ENCODE data around the gene PGA3.
"Not testable (repeated sequence)": the region's sequence is repeated elsewhere in the genome, so short reads cannot be mapped to it uniquely, and the experiment has no call there.

The PGA3 gene

DNA sequence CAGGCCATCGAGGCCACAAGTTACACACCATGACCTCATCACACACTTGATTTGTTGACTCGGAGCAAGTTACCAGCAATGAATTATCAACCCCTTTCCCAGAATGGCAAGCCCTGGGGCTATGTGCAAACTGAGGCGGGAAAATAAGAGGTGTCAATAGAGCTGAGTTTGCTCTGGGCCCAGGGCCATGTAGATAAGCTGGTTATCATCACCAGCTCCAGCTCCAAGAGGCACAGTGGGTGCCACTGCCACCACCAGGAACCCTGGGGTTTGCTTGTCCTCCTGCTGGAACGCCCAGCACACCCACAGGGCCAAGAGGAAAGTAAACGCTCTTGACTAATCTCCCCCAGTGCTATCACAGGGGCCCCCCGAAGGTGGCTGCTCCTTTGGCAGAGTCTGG lies 29.0 kb upstream of the PGA3 start:
- Histone ChIP-seq H3K9me3 (ENCODE audit: control insufficient read depth, low read length) (no peaks in the 10 kb centered on the region), H3K4me3 (ENCODE audit: low read length) (no peak overlapping the region), H3K9ac (ENCODE audit: low read length) (no peak overlapping the region), H3K4me1 (ENCODE audit: control insufficient read depth, insufficient read depth, low read length) (peaks cover 46% of the 10 kb centered on the region), H3K36me3 (ENCODE audit: control insufficient read depth, insufficient read depth, low read length) (no peaks in the 10 kb centered on the region), H3K27me3 (ENCODE audit: control insufficient read depth, insufficient read depth, low read length) (no peaks in the 10 kb centered on the region)

DNA sequence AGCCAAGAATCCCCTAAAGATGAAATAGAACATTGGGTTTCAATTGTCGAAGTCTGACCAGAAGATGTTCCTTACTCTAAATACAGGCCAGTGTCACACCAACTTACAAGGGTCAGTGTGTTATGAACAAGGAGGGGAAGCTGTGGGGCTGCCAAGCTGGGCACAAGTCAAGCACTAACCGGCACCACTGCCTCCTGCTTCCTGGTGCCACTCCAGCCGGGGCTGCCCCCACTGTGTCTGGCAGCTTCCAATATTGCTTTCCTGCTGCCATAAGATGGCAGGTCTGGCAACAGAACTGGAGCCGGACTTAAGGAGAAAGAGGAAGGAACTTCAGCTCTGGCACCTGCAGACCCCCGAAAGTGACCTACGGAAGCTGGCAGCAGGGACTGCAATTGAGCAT lies 28.4 kb upstream of the PGA3 start:
- Histone ChIP-seq H3K36me3 (ENCODE audit: control insufficient read depth, insufficient read depth, low read length) (no peaks in the 10 kb centered on the region), H3K4me3 (ENCODE audit: low read length) (no peak overlapping the region), H3K4me1 (ENCODE audit: control insufficient read depth, insufficient read depth, low read length) (peaks cover 46% of the 10 kb centered on the region)

GRCh38 chr11:61176446-61176845 lies 26.9 kb upstream of the PGA3 start:
- Histone ChIP-seq H3K36me3 (ENCODE audit: control insufficient read depth, insufficient read depth, low read length) (no peaks in the 10 kb centered on the region), H3K27me3 (ENCODE audit: control insufficient read depth, insufficient read depth, low read length) (no peaks in the 10 kb centered on the region), H3K4me3 (ENCODE audit: low read length) (no peak overlapping the region), H3K9me3 (ENCODE audit: control insufficient read depth, low read length) (no peaks in the 10 kb centered on the region), H3K4me1 (ENCODE audit: control insufficient read depth, insufficient read depth, low read length) (peaks cover 45% of the 10 kb centered on the region), H3K9ac (ENCODE audit: low read length) (no peak overlapping the region)

More for the DNA sequence above, 28.4 kb upstream of the PGA3 start:
- H3K27me3 ChIP-seq (ENCODE audit: control insufficient read depth, insufficient read depth, low read length) = no peaks in the 10 kb centered on the region
- no peaks in the 10 kb centered on the region for H3K9me3 ChIP-seq (ENCODE audit: control insufficient read depth, low read length)
- H3K9ac ChIP-seq (ENCODE audit: low read length) = no peak overlapping the region

DNA sequence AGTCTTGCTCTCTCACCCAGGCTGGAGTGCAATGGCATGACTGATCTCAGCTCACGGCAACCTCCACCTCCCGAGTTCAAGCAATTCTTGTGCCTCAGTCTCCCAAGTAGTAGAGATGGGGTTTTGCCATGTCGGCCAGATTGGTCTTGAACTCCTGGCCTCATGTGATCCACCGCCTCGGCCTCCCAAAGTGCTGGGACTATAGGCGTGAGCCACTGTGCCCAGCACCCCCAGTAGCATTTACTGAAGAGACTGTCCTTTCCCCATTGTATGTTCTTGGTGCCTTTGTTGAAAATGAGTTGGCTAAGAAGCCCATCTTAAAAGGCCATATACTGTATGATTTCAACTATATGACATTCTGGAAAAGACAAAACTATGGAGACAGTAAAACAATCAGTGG lies 23.1 kb upstream of the PGA3 start:
- not testable (repeated sequence) for H3K9me3 ChIP-seq (ENCODE audit: control insufficient read depth, low read length); H3K4me3 ChIP-seq (ENCODE audit: low read length); H3K9ac ChIP-seq (ENCODE audit: low read length); H3K27me3 ChIP-seq (ENCODE audit: control insufficient read depth, insufficient read depth, low read length); H3K4me1 ChIP-seq (ENCODE audit: control insufficient read depth, insufficient read depth, low read length); H3K36me3 ChIP-seq (ENCODE audit: control insufficient read depth, insufficient read depth, low read length)

DNA sequence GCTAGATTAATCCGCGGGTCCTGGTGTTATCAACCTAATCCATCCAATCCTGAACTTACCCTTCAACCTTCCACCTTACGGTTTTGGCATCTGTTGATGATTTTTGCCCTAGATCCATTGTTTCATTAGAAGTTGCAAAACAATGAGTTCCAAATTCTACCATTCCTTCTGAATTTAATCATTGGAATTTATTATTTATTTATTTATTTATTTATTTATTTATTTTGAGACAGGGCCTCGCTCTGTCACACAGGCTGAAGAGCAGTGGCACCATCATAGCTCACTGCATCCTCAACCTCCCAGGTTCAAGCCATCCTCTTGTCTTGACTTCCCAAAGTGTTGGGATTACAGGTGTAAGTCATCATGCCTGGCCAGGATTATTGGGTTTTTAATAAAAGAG lies 21.8 kb upstream of the PGA3 start:
- Histone ChIP-seq H3K4me1 (ENCODE audit: control insufficient read depth, insufficient read depth, low read length) (no peaks in the 10 kb centered on the region), H3K4me3 (ENCODE audit: low read length) (no peak overlapping the region), H3K36me3 (ENCODE audit: control insufficient read depth, insufficient read depth, low read length) (no peaks in the 10 kb centered on the region), H3K9ac (ENCODE audit: low read length) (no peak overlapping the region), H3K27me3 (ENCODE audit: control insufficient read depth, insufficient read depth, low read length) (no peaks in the 10 kb centered on the region), H3K9me3 (ENCODE audit: control insufficient read depth, low read length) (no peaks in the 10 kb centered on the region)

- no peaks in the 10 kb centered on the region for H3K36me3 ChIP-seq (ENCODE audit: control insufficient read depth, insufficient read depth, low read length)
- H3K9me3 ChIP-seq (ENCODE audit: control insufficient read depth, low read length) = no peaks in the 10 kb centered on the region
- no peak overlapping the region for H3K4me3 ChIP-seq (ENCODE audit: low read length)
- no peaks in the 10 kb centered on the region for H3K4me1 ChIP-seq (ENCODE audit: control insufficient read depth, insufficient read depth, low read length)
- H3K9ac ChIP-seq (ENCODE audit: low read length) = no peak overlapping the region
- H3K27me3 ChIP-seq (ENCODE audit: control insufficient read depth, insufficient read depth, low read length) = no peaks in the 10 kb centered on the region
Measured at GRCh38 chr11:61183645-61184044, 19.7 kb upstream of the PGA3 start.

- Histone ChIP-seq H3K9me3 (ENCODE audit: control insufficient read depth, low read length) (no peaks in the 10 kb centered on the region), H3K36me3 (ENCODE audit: control insufficient read depth, insufficient read depth, low read length) (no peaks in the 10 kb centered on the region), H3K9ac (ENCODE audit: low read length) (no peak overlapping the region), H3K4me3 (ENCODE audit: low read length) (no peak overlapping the region), H3K4me1 (ENCODE audit: control insufficient read depth, insufficient read depth, low read length) (no peaks in the 10 kb centered on the region), H3K27me3 (ENCODE audit: control insufficient read depth, insufficient read depth, low read length) (no peaks in the 10 kb centered on the region)
Measured at GRCh38 chr11:61186504-61186903, 16.8 kb upstream of the PGA3 start.

DNA sequence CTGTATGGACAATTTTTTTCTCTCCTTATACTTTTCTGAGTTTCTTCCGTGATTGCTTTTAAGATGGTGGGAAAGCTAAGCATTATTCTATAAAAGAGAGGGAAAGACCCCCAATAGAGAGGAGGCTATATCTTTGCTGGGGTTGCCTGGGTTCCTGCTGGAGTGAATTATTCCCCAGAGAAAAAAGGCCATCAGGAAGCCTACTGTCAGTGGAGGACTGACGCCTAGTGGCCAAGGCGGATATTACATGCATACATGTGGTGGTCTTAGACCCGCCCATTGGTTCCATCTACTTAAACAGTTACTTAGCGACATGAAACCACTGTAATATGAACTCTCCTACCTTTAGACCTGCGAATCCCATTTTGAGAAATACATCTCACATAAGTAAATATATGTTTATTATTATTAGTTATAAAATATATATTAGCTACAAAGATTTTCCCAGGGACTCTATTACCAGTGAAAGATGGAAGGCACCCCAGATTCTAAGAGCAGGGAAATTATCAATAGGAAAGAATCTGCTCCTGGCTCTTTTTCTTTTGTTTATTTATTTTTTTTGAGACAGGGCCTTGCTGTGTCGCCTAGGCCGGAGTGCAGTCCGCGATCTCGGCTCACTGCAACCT lies 15.7 kb upstream of the PGA3 start:
- H3K4me3 ChIP-seq (ENCODE audit: low read length) = no peak overlapping the region
- H3K4me1 ChIP-seq (ENCODE audit: control insufficient read depth, insufficient read depth, low read length) = no peaks in the 10 kb centered on the region
- H3K9me3 ChIP-seq (ENCODE audit: control insufficient read depth, low read length) = no peaks in the 10 kb centered on the region
- no peaks in the 10 kb centered on the region for H3K27me3 ChIP-seq (ENCODE audit: control insufficient read depth, insufficient read depth, low read length)
- no peak overlapping the region for H3K9ac ChIP-seq (ENCODE audit: low read length)
- H3K36me3 ChIP-seq (ENCODE audit: control insufficient read depth, insufficient read depth, low read length) = no peaks in the 10 kb centered on the region

GRCh38 chr11:61189933-61190332 lies 13.4 kb upstream of the PGA3 start:
- no peaks in the 10 kb centered on the region for H3K4me1 ChIP-seq (ENCODE audit: control insufficient read depth, insufficient read depth, low read length)
- H3K9me3 ChIP-seq (ENCODE audit: control insufficient read depth, low read length) = no peaks in the 10 kb centered on the region
- H3K9ac ChIP-seq (ENCODE audit: low read length) = no peak overlapping the region
- H3K4me3 ChIP-seq (ENCODE audit: low read length) = no peak overlapping the region
- no peaks in the 10 kb centered on the region for H3K36me3 ChIP-seq (ENCODE audit: control insufficient read depth, insufficient read depth, low read length)
- no peaks in the 10 kb centered on the region for H3K27me3 ChIP-seq (ENCODE audit: control insufficient read depth, insufficient read depth, low read length)

GRCh38 chr11:61193596-61193995 lies 9.7 kb upstream of the PGA3 start:
- H3K4me1 ChIP-seq (ENCODE audit: control insufficient read depth, insufficient read depth, low read length) = no peaks in the 10 kb centered on the region
- H3K9me3 ChIP-seq (ENCODE audit: control insufficient read depth, low read length) = no peaks in the 10 kb centered on the region
- H3K4me3 ChIP-seq (ENCODE audit: low read length) = no peak overlapping the region
- no peak overlapping the region for H3K9ac ChIP-seq (ENCODE audit: low read length)
- H3K36me3 ChIP-seq (ENCODE audit: control insufficient read depth, insufficient read depth, low read length) = no peaks in the 10 kb centered on the region
- no peaks in the 10 kb centered on the region for H3K27me3 ChIP-seq (ENCODE audit: control insufficient read depth, insufficient read depth, low read length)

DNA sequence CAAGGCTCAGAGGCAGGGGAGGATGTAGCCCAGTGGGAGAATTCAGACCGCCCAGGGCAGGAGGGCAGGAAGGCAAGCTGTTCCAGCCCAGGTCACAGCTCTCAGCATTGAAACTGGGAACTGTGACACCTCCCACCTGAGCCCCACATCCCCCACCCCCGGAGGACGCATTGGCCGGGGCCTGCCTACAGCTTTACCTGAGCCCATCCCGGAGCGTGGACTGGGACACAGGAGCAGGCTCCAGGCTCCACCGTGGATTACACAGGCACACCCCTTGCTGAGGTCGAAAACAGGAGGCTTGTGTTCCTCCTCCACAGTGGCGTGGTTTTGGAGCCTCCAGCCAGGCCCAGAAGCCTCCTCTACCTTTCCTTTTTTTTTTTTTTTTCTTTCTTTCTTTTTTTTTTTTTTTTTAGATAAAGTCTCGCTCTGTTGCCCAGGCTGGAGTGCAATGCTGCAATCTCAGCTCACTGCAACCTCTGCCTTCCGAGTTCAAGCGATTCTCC lies 9.1 kb upstream of the PGA3 start:
- H3K9me3 ChIP-seq (ENCODE audit: control insufficient read depth, low read length) = no peaks in the 10 kb centered on the region
- H3K4me3 ChIP-seq (ENCODE audit: low read length) = no peak overlapping the region
- H3K27me3 ChIP-seq (ENCODE audit: control insufficient read depth, insufficient read depth, low read length) = no peaks in the 10 kb centered on the region
- H3K9ac ChIP-seq (ENCODE audit: low read length) = no peak overlapping the region
- no peaks in the 10 kb centered on the region for H3K4me1 ChIP-seq (ENCODE audit: control insufficient read depth, insufficient read depth, low read length)
- H3K36me3 ChIP-seq (ENCODE audit: control insufficient read depth, insufficient read depth, low read length) = no peaks in the 10 kb centered on the region

- no peaks in the 10 kb centered on the region for H3K4me1 ChIP-seq (ENCODE audit: control insufficient read depth, insufficient read depth, low read length)
- H3K4me3 ChIP-seq (ENCODE audit: low read length) = no peak overlapping the region
- H3K9me3 ChIP-seq (ENCODE audit: control insufficient read depth, low read length) = no peaks in the 10 kb centered on the region
- H3K36me3 ChIP-seq (ENCODE audit: control insufficient read depth, insufficient read depth, low read length) = no peaks in the 10 kb centered on the region
- H3K27me3 ChIP-seq (ENCODE audit: control insufficient read depth, insufficient read depth, low read length) = no peaks in the 10 kb centered on the region
- no peak overlapping the region for H3K9ac ChIP-seq (ENCODE audit: low read length)
Measured at GRCh38 chr11:61194981-61195695, 8.2 kb upstream of the PGA3 start.

Measured in mucosa of stomach (tissue), 1 donor.